ENCODE results near the gene VTI1A.
"Not testable (repeated sequence)": the region's sequence is repeated elsewhere in the genome, so short reads cannot be mapped to it uniquely, and the experiment has no call there.

Gene VTI1A

GRCh38 chr10:112588225-112588990 is 141.4 kb downstream of the VTI1A start:
- no peak for DNase-seq (ENCODE audit: low read depth in 2 of 2)

- no peak for DNase-seq (ENCODE audit: low read depth in 2 of 2)
These were observed 142.1 kb downstream of the VTI1A start for GRCh38 chr10:112589081-112589480.

- DNase-seq (ENCODE audit: low read depth in 2 of 2), result not testable (repeated sequence)
These were observed 143.8 kb downstream of the VTI1A start for GRCh38 chr10:112590786-112591185.

GRCh38 chr10:112593023-112593422 is 146.0 kb downstream of the VTI1A start:
- DNase-seq (ENCODE audit: low read depth in 2 of 2), result no peak

- no peak for DNase-seq (ENCODE audit: low read depth in 2 of 2)
These were observed 154.4 kb downstream of the VTI1A start for GRCh38 chr10:112601214-112602090.

DNA sequence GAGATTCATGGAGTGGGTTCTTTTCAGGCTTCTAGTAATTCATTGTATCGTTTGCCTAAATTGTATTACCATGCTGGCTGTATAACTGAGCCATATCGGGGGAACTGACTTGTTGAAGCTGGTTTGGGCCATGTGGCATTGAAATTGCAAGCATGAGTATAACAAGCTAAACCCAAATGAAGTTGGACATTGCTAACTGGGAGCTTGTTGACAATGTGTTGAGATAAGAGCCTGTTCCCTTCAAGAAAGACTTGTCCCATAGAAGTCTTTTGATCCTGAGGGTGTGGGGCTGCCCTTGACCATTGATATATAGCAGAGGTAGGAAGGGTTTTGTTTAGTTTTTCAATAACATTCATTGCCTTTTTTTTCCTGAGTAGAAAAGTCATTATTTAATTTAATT is 156.0 kb downstream of the VTI1A start:
- no peak for DNase-seq (ENCODE audit: low read depth in 2 of 2)

GRCh38 chr10:112605063-112605462 is 158.0 kb downstream of the VTI1A start:
- DNase-seq (ENCODE audit: low read depth in 2 of 2), result no peak

- DNase-seq (ENCODE audit: low read depth in 2 of 2), result no peak
These were observed 160.5 kb downstream of the VTI1A start for GRCh38 chr10:112607506-112607905.

GRCh38 chr10:112613620-112614019 is 166.6 kb downstream of the VTI1A start:
- DNase-seq (ENCODE audit: low read depth in 2 of 2), result no peak

DNA sequence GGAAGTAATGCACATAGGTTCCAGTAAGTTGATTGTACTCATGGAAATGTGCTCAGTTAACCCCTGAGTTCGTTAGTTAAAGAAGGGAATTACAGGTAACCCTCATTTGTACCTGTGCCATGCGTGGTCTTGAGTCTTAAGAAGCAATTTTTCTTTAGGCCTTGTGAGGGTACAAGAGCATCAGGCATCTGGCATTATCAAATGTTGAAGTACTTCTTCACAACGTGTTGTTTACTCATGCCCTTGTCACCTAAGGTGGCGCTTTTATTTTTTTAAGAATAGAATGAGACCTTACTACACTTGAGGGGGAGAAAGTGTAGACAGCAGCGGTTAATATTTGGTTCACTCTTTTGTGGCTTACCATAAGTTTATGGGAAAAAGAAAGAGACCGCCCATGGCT is 167.1 kb downstream of the VTI1A start:
- DNase-seq (ENCODE audit: low read depth in 2 of 2), result no peak

DNA sequence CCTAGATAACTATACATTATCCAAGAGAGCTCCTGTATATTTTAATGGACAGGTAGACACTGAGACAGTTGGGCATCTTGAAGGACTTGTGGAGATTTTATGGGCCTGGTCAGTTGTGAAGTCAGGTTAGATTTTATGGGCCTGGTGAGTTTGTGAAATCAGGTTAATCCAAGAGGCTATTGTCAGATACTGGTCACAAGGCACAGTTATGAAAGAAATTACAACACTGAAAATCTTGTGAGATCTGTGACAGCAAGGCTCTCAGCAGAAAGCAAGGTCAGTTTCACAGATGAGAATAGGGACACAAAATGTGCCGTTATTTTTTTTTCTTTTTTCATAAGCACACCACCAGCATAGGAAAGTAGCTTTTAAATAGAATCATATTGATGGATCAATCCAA is 167.6 kb downstream of the VTI1A start:
- DNase-seq (ENCODE audit: low read depth in 2 of 2), result no peak

DNA sequence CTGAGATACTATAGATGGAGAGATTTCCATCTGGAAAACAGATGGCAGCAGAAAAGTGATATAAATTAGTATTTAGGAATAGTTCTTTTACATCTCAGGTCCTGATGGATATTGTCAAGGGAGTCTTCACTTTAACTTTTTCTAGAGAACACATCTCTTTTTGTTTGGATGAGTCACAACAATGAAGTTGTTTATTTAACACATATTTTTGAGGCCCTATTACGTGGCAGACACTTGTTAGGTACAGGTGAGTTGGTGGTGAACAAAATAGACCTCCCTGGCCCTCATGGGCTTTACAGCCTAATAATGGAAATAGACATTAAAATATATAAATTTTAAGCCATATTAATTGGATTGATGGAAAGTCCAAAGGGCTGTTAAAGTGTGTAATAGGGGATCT is 168.3 kb downstream of the VTI1A start:
- DNase-seq (ENCODE audit: low read depth in 2 of 2), result no peak

DNA sequence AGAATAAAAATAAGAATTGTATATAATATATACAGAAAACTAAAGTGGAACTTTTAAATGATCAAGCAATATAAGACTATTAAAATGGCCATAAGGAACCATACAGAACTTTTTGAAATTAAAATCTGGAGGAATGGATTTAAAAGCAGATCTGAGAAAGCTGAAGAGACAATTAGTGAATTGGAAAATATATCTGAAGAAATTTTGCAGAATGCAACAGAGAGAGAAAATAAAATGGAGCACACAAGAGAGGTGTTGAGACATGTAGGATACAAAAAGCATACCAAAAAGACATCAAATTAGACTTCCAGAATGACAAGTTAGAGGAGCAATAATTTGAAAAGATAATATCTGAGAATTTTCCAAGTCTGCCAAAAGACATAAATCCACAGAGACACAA is 169.6 kb downstream of the VTI1A start:
- DNase-seq (ENCODE audit: low read depth in 2 of 2), result no peak

GRCh38 chr10:112618814-112619213 is 171.8 kb downstream of the VTI1A start:
- DNase-seq (ENCODE audit: low read depth in 2 of 2), result no peak

- DNase-seq (ENCODE audit: low read depth in 2 of 2), result no peak
These were observed 172.5 kb downstream of the VTI1A start for GRCh38 chr10:112619556-112619955.

DNA sequence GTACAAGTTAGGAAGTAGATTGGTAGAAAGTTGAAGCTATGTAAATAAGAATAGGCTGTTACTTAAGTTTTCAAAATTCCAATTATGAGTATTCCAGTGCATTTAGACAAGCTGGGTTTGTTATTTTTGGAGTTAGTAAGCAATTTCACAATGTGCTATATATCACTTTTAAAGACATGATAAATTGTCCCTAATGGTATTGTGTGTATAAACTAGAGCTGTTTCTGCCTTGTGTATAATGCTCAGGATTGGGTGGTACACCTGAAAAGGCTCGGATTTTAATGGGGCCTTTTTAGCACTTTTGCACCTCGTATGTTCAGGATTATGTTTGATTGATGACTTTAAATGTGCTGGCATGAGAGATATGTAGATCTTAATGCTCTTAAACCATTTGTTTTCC is 175.8 kb downstream of the VTI1A start:
- no peak for DNase-seq (ENCODE audit: low read depth in 2 of 2)

DNA sequence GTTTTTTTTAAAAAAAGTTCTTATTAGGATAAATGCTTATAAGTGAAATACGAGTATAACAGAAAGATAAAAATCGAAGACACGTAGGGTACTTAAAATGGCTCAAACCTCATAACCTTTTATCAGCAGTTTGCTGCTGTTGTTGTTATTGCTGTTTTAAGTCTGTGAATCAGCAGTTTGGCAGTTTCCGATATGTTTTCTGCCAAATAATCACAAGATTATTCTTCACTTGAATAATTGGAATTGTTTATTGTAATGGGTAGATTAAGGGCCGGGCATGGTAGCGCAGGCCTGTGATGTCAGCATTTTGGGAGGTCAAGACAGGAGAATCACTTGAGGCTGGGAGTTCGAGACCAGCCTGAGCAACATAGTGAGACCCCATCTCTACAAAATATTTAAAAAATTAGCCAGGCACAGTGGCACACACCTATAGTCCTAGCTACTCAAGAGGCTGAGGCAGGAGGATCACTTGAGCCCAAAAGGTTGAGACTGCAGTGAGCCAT is 177.6 kb downstream of the VTI1A start:
- no peak for DNase-seq (ENCODE audit: low read depth in 2 of 2)

GRCh38 chr10:112628951-112629609 is 182.1 kb downstream of the VTI1A start:
- no peak for DNase-seq (ENCODE audit: low read depth in 2 of 2)

DNA sequence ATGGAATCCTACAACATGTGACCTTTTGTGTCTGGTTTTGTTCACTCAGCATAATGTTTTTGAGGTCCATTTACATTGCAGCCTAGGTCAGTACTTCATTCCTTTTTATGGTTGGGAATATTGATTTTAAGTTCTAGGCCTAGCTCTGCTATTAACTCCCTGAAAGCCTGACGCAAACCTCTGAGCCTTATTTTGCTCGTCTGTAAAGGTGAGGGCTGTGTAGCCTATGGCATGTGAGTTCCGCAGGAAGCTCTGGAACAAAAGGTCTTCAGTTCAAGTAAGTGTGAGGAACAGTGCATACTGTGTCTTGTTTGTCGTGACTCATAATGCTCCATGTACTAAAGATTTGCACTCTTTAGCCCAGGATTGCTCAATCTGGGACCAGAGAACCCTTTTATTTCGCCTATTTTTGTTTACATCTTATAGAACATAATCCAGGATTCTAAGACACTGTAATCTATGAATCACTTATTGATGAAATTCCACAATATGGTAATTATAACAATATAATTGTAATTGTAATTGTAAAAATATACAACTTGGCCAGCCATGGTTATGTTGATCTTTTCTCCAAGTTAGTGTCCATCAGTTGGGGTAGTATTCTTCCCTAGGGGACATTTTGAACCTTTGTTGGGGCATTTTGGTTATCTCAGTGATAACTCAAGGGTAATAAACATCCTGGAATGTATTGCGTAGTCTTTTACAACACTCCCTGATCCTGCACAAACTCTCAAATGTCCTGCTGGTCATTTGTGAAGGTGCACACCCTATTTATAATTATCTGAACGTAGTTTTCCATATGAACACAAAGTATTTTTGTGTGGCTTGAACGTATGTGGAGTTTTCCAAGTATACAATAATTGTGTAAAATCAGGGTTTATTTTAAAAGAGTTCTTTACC is 184.7 kb downstream of the VTI1A start:
- no peak for DNase-seq (ENCODE audit: low read depth in 2 of 2)

DNA sequence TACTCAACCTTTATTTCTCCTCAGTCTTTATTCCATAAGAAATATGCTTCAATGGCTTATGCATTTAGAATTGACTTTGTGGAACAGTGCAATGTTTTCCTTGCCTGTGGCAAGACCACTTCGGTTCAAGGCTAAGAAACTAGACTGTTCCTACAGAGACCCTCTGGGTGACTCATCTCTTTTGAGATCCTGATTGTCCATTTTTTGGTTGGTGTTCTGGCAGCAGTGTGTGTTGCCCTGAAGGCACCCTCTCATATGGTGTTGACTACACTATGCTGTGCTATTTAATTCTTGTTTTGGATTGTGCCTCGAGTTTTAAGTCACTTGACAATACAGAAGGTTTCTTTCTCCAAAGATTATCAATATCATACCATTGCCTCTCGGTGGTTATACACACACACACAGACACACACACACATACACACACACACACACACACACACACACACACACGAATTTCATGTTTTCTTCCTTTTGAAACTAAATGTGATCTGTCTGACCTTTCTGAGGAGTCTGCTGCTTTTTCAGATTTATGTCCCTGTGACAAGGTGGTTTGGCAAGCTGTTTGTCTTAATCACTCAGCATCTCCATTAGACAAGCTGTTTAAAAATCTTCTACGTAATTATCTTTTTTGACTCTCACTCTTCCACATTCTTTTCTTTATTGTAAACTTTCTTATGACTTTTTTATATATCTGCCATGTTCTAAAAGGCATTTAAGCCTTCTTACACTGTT is 187.2 kb downstream of the VTI1A start:
- DNase-seq (ENCODE audit: low read depth in 2 of 2), result no peak

GRCh38 chr10:112637901-112638300 is 190.9 kb downstream of the VTI1A start:
- DNase-seq (ENCODE audit: low read depth in 2 of 2), result no peak

Measured in stimulated activated CD4-positive, alpha-beta T cell treated with anti-CD3 and anti-CD28 coated beads, Interleukin-1b, Interleukin-23, amount 100 ng/mL, for 4 hours (primary cell).